SH-SY5Y (cell line): ENCODE results near the gene ACTA2.

Experiments
- GATA2 ChIP-seq: IDR thresholded peaks from 2 replicates; pipeline ENCODE4 v1.6.1; 2011; ENCODE audit warnings: mild to moderate bottlenecking, low read depth, low read length
- GATA3 ChIP-seq: IDR thresholded peaks from 2 replicates; pipeline ENCODE4 v1.6.1; 2011; ENCODE audit warnings: low read depth, mild to moderate bottlenecking, low read length, moderate library complexity

DNA sequence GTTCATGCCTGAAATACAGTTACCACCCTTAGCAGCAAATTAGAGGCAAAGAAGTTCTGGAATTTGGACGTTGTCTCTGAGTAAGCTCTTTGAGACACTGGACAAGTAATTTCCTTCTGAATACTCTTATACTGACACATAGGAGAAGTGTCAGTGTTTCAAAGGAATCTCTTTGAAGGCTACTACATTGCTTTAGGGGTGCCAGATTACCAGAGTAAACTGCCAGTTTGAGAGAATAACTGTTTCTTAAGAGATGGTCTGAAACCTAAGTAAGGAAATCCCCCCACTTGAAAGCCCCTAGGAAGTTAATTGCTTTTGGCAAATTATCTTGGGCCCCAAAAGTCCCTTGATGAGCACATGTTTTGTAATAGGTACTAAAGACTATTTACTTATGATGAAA, 41.4 kb upstream of the ACTA2 start:
- TF ChIP-seq GATA3 (no peak), GATA2 (no peak)
